ENCODE data around the gene GAS2L2.

- no peak for TF ChIP-seq EZH2 (IDR thresholded peaks at IDR 0.05; ENCODE audit: borderline replicate concordance)
- TF ChIP-seq CTCF (IDR thresholded peaks at IDR 0.05; ENCODE audit: poor library complexity), result no peak
- TF ChIP-seq EZH2phosphoT487 (IDR thresholded peaks at IDR 0.05; ENCODE audit: low read depth, severe bottlenecking, unreplicated experiment), result no peak
These were observed 7.5 kb upstream of the GAS2L2 start, which contains the start of gene C17orf50 for GRCh38 chr17:35760587-35760986.

All from hepatocyte (in vitro differentiated cells).